Immature natural killer cell (primary cell): Measurements from ENCODE around the gene TBC1D5. TPM values are rescaled to one million over a fixed set of nuclear protein-coding genes. Genes with fewer than 3 reads are reported as not detected.
"Not testable (repeated sequence)": the region's sequence is repeated elsewhere in the genome, so short reads cannot be mapped to it uniquely, and the experiment has no call there.

Source experiments
- DNase-seq, 3 donors: peaks; one replicate each; pipeline ENCODE4 v3.0.0; 2022; ENCODE audit warnings: mixed read lengths in 1 of 3
- H3K27ac Mint-ChIP-seq, 6 donors: one replicate each; pipeline ENCODE4 v1.8.0; 2020; ENCODE audit warnings: mixed read lengths in 6 of 6, mild to moderate bottlenecking in 5 of 6, inconsistent platforms in 4 of 6, moderate library complexity in 3 of 6
- H3K27me3 Mint-ChIP-seq, 3 donors: one replicate each; pipeline ENCODE4 v1.8.0; 2020 to 2021; ENCODE audit warnings: low read depth in 3 of 3, mild to moderate bottlenecking in 3 of 3, mixed read lengths in 3 of 3, moderate library complexity in 3 of 3, inconsistent platforms in 1 of 3
- H3K36me3 Mint-ChIP-seq, 3 donors: one replicate each; pipeline ENCODE4 v1.8.0; 2020; ENCODE audit warnings: mixed read lengths in 3 of 3, inconsistent platforms in 2 of 3, mild to moderate bottlenecking in 2 of 3
- H3K4me1 Mint-ChIP-seq, 2 donors: one replicate each; pipeline ENCODE4 v1.8.0; 2020; ENCODE audit warnings: inconsistent platforms in 2 of 2, mild to moderate bottlenecking in 2 of 2, mixed read lengths in 2 of 2, moderate library complexity in 1 of 2
- H3K4me3 Mint-ChIP-seq, 5 donors: one replicate each; pipeline ENCODE4 v1.8.0; 2020; ENCODE audit warnings: mild to moderate bottlenecking in 5 of 5, mixed read lengths in 5 of 5, inconsistent platforms in 3 of 5, moderate library complexity in 3 of 5
- H3K9me3 Mint-ChIP-seq, 6 donors: one replicate each; pipeline ENCODE4 v1.8.0; 2020; ENCODE audit warnings: mild to moderate bottlenecking in 6 of 6, mixed read lengths in 6 of 6, inconsistent platforms in 4 of 6, moderate library complexity in 3 of 6
- polyA plus RNA-seq, 3 donors: library from polyadenylated mRNA; unstranded; fragments of 300-500 nt; fragmentation: Illumina TruSeq; gene quantifications; one replicate each; pipeline ENCODE4 v1.2.3, GENCODE V29; 2021

TBC1D5 gene
- polyA plus RNA-seq, 3 donors from 2014 or later, result 20.5 to 49.2 (median 25.8) TPM

GRCh38 chr3:17678116-17678741 is 64.2 kb downstream of the TBC1D5 start:
- H3K4me3 Mint-ChIP-seq, result no peak overlapping the region
- no peak for DNase-seq
- no peaks in the 10 kb centered on the region for H3K9me3 Mint-ChIP-seq
- H3K4me1 Mint-ChIP-seq, result peaks cover 15 to 47% of the 10 kb centered on the region in 2 donors
- peak overlapping the region in 1 of 6 donors; percentile 55 for H3K27ac Mint-ChIP-seq
- no peaks in the 10 kb centered on the region for H3K36me3 Mint-ChIP-seq
- peaks cover 0 to 1% (median 0%) of the 10 kb centered on the region in 3 donors for H3K27me3 Mint-ChIP-seq

- no peaks in the 10 kb centered on the region for H3K9me3 Mint-ChIP-seq
Observed at GRCh38 chr3:17674082-17674686, 68.2 kb downstream of the TBC1D5 start.

GRCh38 chr3:17672506-17672905 is 69.9 kb downstream of the TBC1D5 start:
- H3K36me3 Mint-ChIP-seq, result peaks cover 0 to 7% (median 0%) of the 10 kb centered on the region in 3 donors
- peaks cover 7 to 23% of the 10 kb centered on the region in 2 donors for H3K4me1 Mint-ChIP-seq
- no peaks in the 10 kb centered on the region for H3K9me3 Mint-ChIP-seq
- H3K27ac Mint-ChIP-seq, result peak overlapping the region in 1 of 6 donors; percentile 28
- DNase-seq, result no peak
- H3K4me3 Mint-ChIP-seq, result no peak overlapping the region
- H3K27me3 Mint-ChIP-seq, result peaks cover 0 to 2% (median 1%) of the 10 kb centered on the region in 3 donors

More at GRCh38 chr3:17674082-17674686, 68.2 kb downstream of the TBC1D5 start:
- Mint-ChIP-seq H3K27me3 (peaks cover 0 to 1% (median under 1%) of the 10 kb centered on the region in 3 donors), H3K4me3 (no peak overlapping the region), H3K36me3 (peaks cover 0 to under 1% (median 0%) of the 10 kb centered on the region in 3 donors), H3K27ac (peak overlapping the region in 1 of 6 donors; percentile 83), H3K4me1 (peaks cover 15 to 35% of the 10 kb centered on the region in 2 donors)
- DNase-seq, result no peak

GRCh38 chr3:17670749-17671148 is 71.7 kb downstream of the TBC1D5 start:
- Mint-ChIP-seq H3K27me3 (peaks cover 0 to 3% (median 2%) of the 10 kb centered on the region in 3 donors), H3K4me3 (no peak overlapping the region), H3K36me3 (peaks cover 0 to 7% (median 0%) of the 10 kb centered on the region in 3 donors), H3K4me1 (peaks cover 2 to 15% of the 10 kb centered on the region in 2 donors), H3K27ac (no peak overlapping the region), H3K9me3 (no peaks in the 10 kb centered on the region)
- DNase-seq, result no peak

GRCh38 chr3:17664923-17665322 is 77.5 kb downstream of the TBC1D5 start:
- peaks cover 0 to 7% (median 0%) of the 10 kb centered on the region in 3 donors for H3K36me3 Mint-ChIP-seq
- H3K4me1 Mint-ChIP-seq, result peaks cover 8 to 19% of the 10 kb centered on the region in 2 donors
- no peak overlapping the region for H3K27ac Mint-ChIP-seq
- no peaks in the 10 kb centered on the region for H3K9me3 Mint-ChIP-seq
- no peak overlapping the region for H3K4me3 Mint-ChIP-seq
- H3K27me3 Mint-ChIP-seq, result peaks cover 0 to 3% (median 2%) of the 10 kb centered on the region in 3 donors
- DNase-seq, result no peak

GRCh38 chr3:17656264-17656663 is 86.2 kb downstream of the TBC1D5 start:
- Mint-ChIP-seq H3K27me3 (no peaks in the 10 kb centered on the region), H3K36me3 (no peaks in the 10 kb centered on the region), H3K4me3 (no peak overlapping the region), H3K27ac (no peak overlapping the region), H3K4me1 (peaks cover 5 to 7% of the 10 kb centered on the region in 2 donors), H3K9me3 (no peaks in the 10 kb centered on the region)
- no peak for DNase-seq

- DNase-seq, result no peak
- no peak overlapping the region for H3K27ac Mint-ChIP-seq
- no peaks in the 10 kb centered on the region for H3K36me3 Mint-ChIP-seq
- no peaks in the 10 kb centered on the region for H3K27me3 Mint-ChIP-seq
- peaks cover 5 to 7% of the 10 kb centered on the region in 2 donors for H3K4me1 Mint-ChIP-seq
- no peak overlapping the region for H3K4me3 Mint-ChIP-seq
- no peaks in the 10 kb centered on the region for H3K9me3 Mint-ChIP-seq
Observed at GRCh38 chr3:17655743-17656142, 86.7 kb downstream of the TBC1D5 start.

GRCh38 chr3:17649748-17650147 is 92.7 kb downstream of the TBC1D5 start:
- not testable (repeated sequence) for H3K27me3 Mint-ChIP-seq, H3K4me1 Mint-ChIP-seq, DNase-seq, H3K4me3 Mint-ChIP-seq, H3K36me3 Mint-ChIP-seq, H3K27ac Mint-ChIP-seq, H3K9me3 Mint-ChIP-seq

- H3K4me1 Mint-ChIP-seq, DNase-seq, H3K27me3 Mint-ChIP-seq, H3K27ac Mint-ChIP-seq, H3K36me3 Mint-ChIP-seq, H3K4me3 Mint-ChIP-seq, H3K9me3 Mint-ChIP-seq: not testable (repeated sequence)
Observed at GRCh38 chr3:17648630-17649355, 93.6 kb downstream of the TBC1D5 start.

- Mint-ChIP-seq H3K9me3 (no peaks in the 10 kb centered on the region), H3K4me3 (no peak overlapping the region), H3K36me3 (peaks cover 0 to 4% (median 0%) of the 10 kb centered on the region in 3 donors), H3K4me1 (peaks cover 2 to 9% of the 10 kb centered on the region in 2 donors), H3K27me3 (no peaks in the 10 kb centered on the region), H3K27ac (no peak overlapping the region)
- peak; percentile 4 to 14 (median 10) for DNase-seq
Observed at GRCh38 chr3:17645074-17645698, 97.2 kb downstream of the TBC1D5 start.

GRCh38 chr3:17643691-17644090 is 98.7 kb downstream of the TBC1D5 start:
- no peaks in the 10 kb centered on the region for H3K27me3 Mint-ChIP-seq
- peaks cover 7 to 23% of the 10 kb centered on the region in 2 donors for H3K4me1 Mint-ChIP-seq
- DNase-seq, result no peak
- no peaks in the 10 kb centered on the region for H3K9me3 Mint-ChIP-seq
- no peak overlapping the region for H3K27ac Mint-ChIP-seq
- H3K36me3 Mint-ChIP-seq, result no peaks in the 10 kb centered on the region
- H3K4me3 Mint-ChIP-seq, result no peak overlapping the region

GRCh38 chr3:17642474-17642873 is 100.0 kb downstream of the TBC1D5 start:
- Mint-ChIP-seq H3K4me1 (peaks cover 7 to 32% of the 10 kb centered on the region in 2 donors), H3K36me3 (no peaks in the 10 kb centered on the region), H3K27ac (no peak overlapping the region), H3K4me3 (no peak overlapping the region), H3K9me3 (no peaks in the 10 kb centered on the region), H3K27me3 (no peaks in the 10 kb centered on the region)
- DNase-seq, result no peak

- DNase-seq, result no peak
- no peak overlapping the region for H3K4me3 Mint-ChIP-seq
- H3K36me3 Mint-ChIP-seq, result no peaks in the 10 kb centered on the region
- no peaks in the 10 kb centered on the region for H3K9me3 Mint-ChIP-seq
- H3K27me3 Mint-ChIP-seq, result no peaks in the 10 kb centered on the region
- H3K4me1 Mint-ChIP-seq, result peaks cover 9 to 32% of the 10 kb centered on the region in 2 donors
- H3K27ac Mint-ChIP-seq, result no peak overlapping the region
Observed at GRCh38 chr3:17640466-17640865, 102.0 kb downstream of the TBC1D5 start.

- H3K4me3 Mint-ChIP-seq, result no peak overlapping the region
- H3K27me3 Mint-ChIP-seq, result no peaks in the 10 kb centered on the region
- H3K4me1 Mint-ChIP-seq, result peaks cover 12 to 32% of the 10 kb centered on the region in 2 donors
- no peaks in the 10 kb centered on the region for H3K9me3 Mint-ChIP-seq
- H3K36me3 Mint-ChIP-seq, result no peaks in the 10 kb centered on the region
- peak overlapping the region in 1 of 6 donors; percentile 10 for H3K27ac Mint-ChIP-seq
- no peak for DNase-seq
Observed at GRCh38 chr3:17639765-17640164, 102.7 kb downstream of the TBC1D5 start.
